SU-DHL-6 (cell line): ENCODE measurements around the gene LCN9.

Experiments
- H2AFZ ChIP-seq: fragments of 200-600 bp; sonication (generic); 2 replicates; pipeline ENCODE4 v1.6.1; 2014; ENCODE audit warnings: low read depth, mild to moderate bottlenecking, moderate library complexity, mixed read lengths, antibody characterized with exemption, low read length; ENCODE audit not compliant: severe bottlenecking
- H3F3A ChIP-seq: fragments of 200-600 bp; shearing (Covaris generic); 2 replicates; pipeline ENCODE4 v1.6.0; 2016; ENCODE audit warnings: antibody characterized with exemption, mild to moderate bottlenecking; ENCODE audit not compliant: insufficient read depth
- H3K27ac ChIP-seq: fragments of 200-600 bp; sonication (generic); 2 replicates; pipeline ENCODE4 v1.5.1; 2016; ENCODE audit warnings: low read depth, mild to moderate bottlenecking, low read length, moderate library complexity, mixed read lengths
- H3K27me3 ChIP-seq: fragments of 200-600 bp; sonication (generic), shearing (Covaris generic); 2 replicates; pipeline ENCODE4 v1.6.0; 2014; ENCODE audit warnings: mild to moderate bottlenecking, low read length
- H3K36me3 ChIP-seq: fragments of 200-600 bp; sonication (generic); 2 replicates; pipeline ENCODE4 v1.6.1; 2014; ENCODE audit warnings: mild to moderate bottlenecking, low read length, mixed read lengths
- H3K4me2 ChIP-seq: fragments of 300-600, 200-600 bp; shearing (Covaris generic), sonication (generic); 2 replicates; pipeline ENCODE4 v1.6.0; 2014; ENCODE audit warnings: low read length, low read depth, mild to moderate bottlenecking; ENCODE audit not compliant: poor library complexity, severe bottlenecking
- H3K4me3 ChIP-seq: fragments of 200-600 bp; sonication (generic); 2 replicates; pipeline ENCODE4 v1.5.1; 2014; ENCODE audit warnings: antibody characterized with exemption, low read length, mild to moderate bottlenecking, mixed read lengths; ENCODE audit not compliant: insufficient read depth, poor library complexity, severe bottlenecking
- H3K79me2 ChIP-seq: fragments of 200-600 bp; sonication (generic); 2 replicates; pipeline ENCODE4 v1.6.1; 2014; ENCODE audit warnings: mild to moderate bottlenecking, low read length, moderate library complexity; ENCODE audit not compliant: insufficient read depth
- H3K9ac ChIP-seq: fragments of 200-600 bp; sonication (generic); 2 replicates; pipeline ENCODE4 v1.7.0; 2014; ENCODE audit warnings: mild to moderate bottlenecking, low read length
- H3K9me2 ChIP-seq: fragments of 200-600 bp; sonication (generic); replicated peaks from 2 replicates; pipeline ENCODE4 v1.6.1; 2014; ENCODE audit warnings: low read length; ENCODE audit not compliant: insufficient read depth
- H3K9me3 ChIP-seq: fragments of 200-600 bp; sonication (generic); 2 replicates; pipeline ENCODE4 v1.6.1; 2014; ENCODE audit warnings: low read length, mixed read lengths; ENCODE audit not compliant: insufficient read depth
- H4K20me1 ChIP-seq: fragments of 200-600 bp; sonication (generic); 2 replicates; pipeline ENCODE4 v1.6.1; 2014; ENCODE audit warnings: low read depth, mild to moderate bottlenecking, antibody characterized with exemption, low read length, moderate library complexity, mixed read lengths
- EZH2phosphoT487 ChIP-seq: fragments of 200-600 bp; sonication (generic), shearing (Covaris generic); conservative IDR thresholded peaks from 2 replicates; pipeline ENCODE4 v1.6.1; 2018; ENCODE audit warnings: mild to moderate bottlenecking, antibody characterized with exemption, low read length, moderate library complexity, mixed read lengths
- TF ChIP-seq, protein P1 (sequence below): fragments of 200-600 bp; sonication (generic); IDR thresholded peaks from one replicate; pipeline ENCODE4 v1.5.1; 2017; ENCODE audit warnings: antibody characterized with exemption, mild to moderate bottlenecking, low read length, moderate library complexity; ENCODE audit not compliant: insufficient read depth, poor library complexity, severe bottlenecking

Gene LCN9

DNA sequence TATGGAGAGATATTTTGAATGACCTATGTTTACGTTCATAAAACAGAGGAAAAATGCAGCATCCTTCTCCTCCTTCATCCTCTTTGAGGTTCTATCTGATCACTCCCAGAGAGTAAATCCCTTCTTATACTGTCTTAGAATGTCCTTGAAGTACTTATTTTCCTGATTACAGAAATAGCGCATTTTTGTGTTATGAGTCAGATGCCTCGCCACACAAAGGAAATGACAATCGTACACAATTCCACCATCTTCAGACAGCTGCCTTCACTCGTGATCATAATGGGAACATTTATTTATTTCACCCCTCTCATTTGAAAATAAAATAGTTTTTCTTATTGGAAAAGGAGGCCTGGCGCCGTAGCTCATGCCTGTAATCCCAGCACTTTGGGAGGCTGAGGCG is 21.4 kb upstream of the LCN9 start:
- peaks cover 15% of the 10 kb centered on the region; the same call in 1 of the 2 replicates for H3K9me3 ChIP-seq
- no peak overlapping the region for H3K9ac ChIP-seq
- H3K79me2 ChIP-seq, result no peaks in the 10 kb centered on the region
- H3K4me3 ChIP-seq, result no peak overlapping the region
- no peak overlapping the region for H3K27ac ChIP-seq
- H2AFZ ChIP-seq, result no peak overlapping the region
- no peak for TF ChIP-seq EZH2phosphoT487
- TF ChIP-seq, protein P1, sequence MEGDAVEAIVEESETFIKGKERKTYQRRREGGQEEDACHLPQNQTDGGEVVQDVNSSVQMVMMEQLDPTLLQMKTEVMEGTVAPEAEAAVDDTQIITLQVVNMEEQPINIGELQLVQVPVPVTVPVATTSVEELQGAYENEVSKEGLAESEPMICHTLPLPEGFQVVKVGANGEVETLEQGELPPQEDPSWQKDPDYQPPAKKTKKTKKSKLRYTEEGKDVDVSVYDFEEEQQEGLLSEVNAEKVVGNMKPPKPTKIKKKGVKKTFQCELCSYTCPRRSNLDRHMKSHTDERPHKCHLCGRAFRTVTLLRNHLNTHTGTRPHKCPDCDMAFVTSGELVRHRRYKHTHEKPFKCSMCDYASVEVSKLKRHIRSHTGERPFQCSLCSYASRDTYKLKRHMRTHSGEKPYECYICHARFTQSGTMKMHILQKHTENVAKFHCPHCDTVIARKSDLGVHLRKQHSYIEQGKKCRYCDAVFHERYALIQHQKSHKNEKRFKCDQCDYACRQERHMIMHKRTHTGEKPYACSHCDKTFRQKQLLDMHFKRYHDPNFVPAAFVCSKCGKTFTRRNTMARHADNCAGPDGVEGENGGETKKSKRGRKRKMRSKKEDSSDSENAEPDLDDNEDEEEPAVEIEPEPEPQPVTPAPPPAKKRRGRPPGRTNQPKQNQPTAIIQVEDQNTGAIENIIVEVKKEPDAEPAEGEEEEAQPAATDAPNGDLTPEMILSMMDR, result no peak
- no peak overlapping the region for H3K4me2 ChIP-seq
- H3K27me3 ChIP-seq, result no peaks in the 10 kb centered on the region
- H4K20me1 ChIP-seq, result no peaks in the 10 kb centered on the region
- no peaks in the 10 kb centered on the region for H3K9me2 ChIP-seq
- H3F3A ChIP-seq, result no peaks in the 10 kb centered on the region
- H3K36me3 ChIP-seq, result no peaks in the 10 kb centered on the region

DNA sequence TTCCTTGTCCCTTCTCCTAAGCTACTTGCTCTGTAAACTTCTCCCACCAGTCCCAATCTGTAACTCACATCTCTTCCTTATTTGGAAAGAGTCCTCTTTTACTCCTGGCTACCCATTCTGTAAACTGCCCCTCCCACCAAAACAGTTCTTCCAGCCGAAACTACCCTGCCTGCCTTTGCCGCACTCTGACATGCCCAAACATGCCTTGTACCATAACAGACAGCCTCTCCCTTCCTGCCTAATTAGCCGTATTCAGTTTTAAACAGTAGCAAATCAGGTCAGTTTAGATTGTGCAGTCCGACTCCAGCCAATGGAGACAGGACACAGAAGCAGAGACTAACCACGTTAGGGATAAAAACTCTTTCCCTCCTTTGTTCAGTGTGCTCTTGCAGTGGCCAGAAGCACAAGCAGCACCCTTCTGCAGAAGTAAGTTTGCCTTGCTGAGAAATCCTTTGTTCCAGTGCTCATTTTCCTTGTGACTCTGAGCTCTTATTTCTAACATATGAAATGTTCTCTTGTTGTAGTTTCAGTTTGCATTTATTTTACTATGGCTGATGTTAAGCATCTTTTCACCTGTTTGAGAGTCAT is 18.4 kb upstream of the LCN9 start:
- H3K36me3 ChIP-seq, result no peaks in the 10 kb centered on the region
- no peaks in the 10 kb centered on the region for H3K27me3 ChIP-seq
- H3K9me2 ChIP-seq, result no peaks in the 10 kb centered on the region
- H4K20me1 ChIP-seq, result no peaks in the 10 kb centered on the region
- H2AFZ ChIP-seq, result no peak overlapping the region
- H3K9me3 ChIP-seq, result peaks cover 38% of the 10 kb centered on the region; the same call in 1 of the 2 replicates
- H3K27ac ChIP-seq, result no peak overlapping the region
- no peaks in the 10 kb centered on the region for H3K79me2 ChIP-seq
- no peaks in the 10 kb centered on the region for H3F3A ChIP-seq
- no peak overlapping the region for H3K4me3 ChIP-seq
- TF ChIP-seq EZH2phosphoT487, result no peak
- TF ChIP-seq, protein P1, result no peak
- no peak overlapping the region for H3K9ac ChIP-seq
- H3K4me2 ChIP-seq, result no peak overlapping the region

DNA sequence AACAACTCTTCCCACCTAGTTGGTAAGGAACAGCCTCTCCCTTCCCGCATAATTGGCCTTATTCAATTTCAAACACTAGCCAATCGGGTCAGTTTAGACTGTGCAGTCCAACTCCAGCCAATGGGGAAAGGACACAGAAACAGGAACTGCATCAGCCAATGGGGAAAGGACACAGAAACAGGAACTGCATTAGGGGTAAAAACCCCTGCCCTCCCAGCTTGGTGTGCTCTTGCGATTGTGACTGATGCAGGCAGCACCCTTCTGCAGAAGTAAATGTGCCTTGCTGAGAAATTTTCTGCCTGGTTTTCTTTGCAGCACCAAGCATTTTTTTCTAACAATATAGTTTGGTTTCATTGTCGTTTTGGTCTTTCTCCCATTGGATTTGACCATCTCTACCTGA is 15.2 kb upstream of the LCN9 start:
- Histone ChIP-seq H3K9me3 (peaks cover 38% of the 10 kb centered on the region; the same call in 1 of the 2 replicates), H3K4me3 (no peak overlapping the region), H3K27me3 (no peaks in the 10 kb centered on the region), H3K36me3 (no peaks in the 10 kb centered on the region), H3F3A (no peaks in the 10 kb centered on the region), H2AFZ (no peak overlapping the region), H4K20me1 (no peaks in the 10 kb centered on the region), H3K9ac (no peak overlapping the region), H3K79me2 (no peaks in the 10 kb centered on the region), H3K9me2 (no peaks in the 10 kb centered on the region), H3K27ac (no peak overlapping the region), H3K4me2 (no peak overlapping the region)
- TF ChIP-seq EZH2phosphoT487, result no peak
